Left renal pelvis (tissue), 4 donors: ENCODE measurements around the gene FAM170A. TPM values are rescaled to one million over a fixed set of nuclear protein-coding genes. Genes with fewer than 3 reads are reported as not detected.

Source experiments
- DNase-seq, 4 donors: peaks; one replicate each; pipeline ENCODE4 v3.0.0-alpha.2; 2013; ENCODE audit warnings: low read depth in 4 of 4, low spot score in 3 of 4
- polyA plus RNA-seq, 4 donors: library from polyadenylated mRNA; unstranded; fragments of 120-200 nt; gene quantifications; one replicate each; pipeline ENCODE4 v1.2.1, GENCODE V29; 2013; ENCODE audit not compliant: insufficient read length in 4 of 4

FAM170A gene, protein sequence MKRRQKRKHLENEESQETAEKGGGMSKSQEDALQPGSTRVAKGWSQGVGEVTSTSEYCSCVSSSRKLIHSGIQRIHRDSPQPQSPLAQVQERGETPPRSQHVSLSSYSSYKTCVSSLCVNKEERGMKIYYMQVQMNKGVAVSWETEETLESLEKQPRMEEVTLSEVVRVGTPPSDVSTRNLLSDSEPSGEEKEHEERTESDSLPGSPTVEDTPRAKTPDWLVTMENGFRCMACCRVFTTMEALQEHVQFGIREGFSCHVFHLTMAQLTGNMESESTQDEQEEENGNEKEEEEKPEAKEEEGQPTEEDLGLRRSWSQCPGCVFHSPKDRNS
- not detected for polyA plus RNA-seq

DNA sequence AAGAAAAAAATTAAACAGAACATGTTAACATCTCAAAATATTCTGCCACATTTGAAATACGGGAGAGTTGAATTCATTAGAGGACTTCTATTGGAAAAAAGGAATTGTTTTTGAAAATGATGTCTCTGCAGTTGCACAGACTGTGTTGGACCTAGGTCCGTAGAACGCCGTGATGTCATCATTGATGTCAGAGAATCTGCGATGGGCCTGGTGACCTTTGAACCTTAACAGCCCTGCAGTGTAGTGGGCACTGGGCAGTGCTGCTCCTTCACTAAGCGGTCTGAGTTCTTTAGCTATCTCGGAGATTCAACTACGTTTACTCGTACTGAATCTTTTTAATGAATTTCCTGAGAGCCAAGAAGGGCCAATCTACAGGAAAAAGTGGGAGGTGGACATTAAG is at the start of gene FAM170A:
Gene FAM170A, plus strand, starts transcription at position 220 of the 400 bp plus-strand sequence. CDS start 211 bp downstream, outside the sequence.
- no peak for DNase-seq

DNA sequence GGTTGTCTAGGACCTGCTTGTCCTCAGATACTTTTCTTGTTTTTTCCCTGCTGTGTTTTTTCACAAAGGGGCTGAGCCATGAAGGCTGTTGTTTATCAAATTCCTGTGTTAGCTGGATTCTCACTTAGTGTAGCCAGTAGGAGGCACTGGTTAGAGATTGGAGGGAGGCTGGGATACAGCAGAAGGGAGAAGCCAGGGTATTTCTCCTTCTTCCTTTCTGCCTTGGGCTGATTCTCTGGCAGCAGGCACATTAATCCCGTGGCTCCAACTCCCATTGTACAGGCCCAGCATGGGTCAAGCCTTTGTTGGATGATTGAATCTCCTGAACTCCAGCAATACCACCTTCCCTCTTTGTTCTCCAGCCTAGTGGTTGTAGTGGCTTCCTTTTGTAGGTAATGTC is 46.4 kb upstream of the FAM170A start:
- no peak for DNase-seq

DNA sequence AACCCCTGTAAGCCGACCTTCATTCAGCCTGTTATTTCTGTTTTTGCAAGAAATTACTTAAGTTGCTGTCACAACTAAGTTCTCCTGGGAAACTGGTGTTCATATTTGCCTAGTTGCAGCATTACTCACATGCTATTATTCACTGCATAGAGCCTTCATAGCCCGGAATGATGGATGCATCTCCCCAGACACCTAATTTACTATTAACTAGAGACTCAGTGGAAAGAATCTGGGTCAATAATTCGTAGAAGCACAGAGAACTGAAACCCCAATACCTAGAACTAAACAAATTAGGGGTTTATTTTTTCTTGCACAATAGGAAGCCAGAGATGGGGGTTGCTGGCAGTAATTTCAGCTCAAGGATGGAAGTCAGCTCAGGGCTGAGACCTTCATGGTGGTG is 45.7 kb upstream of the FAM170A start:
- DNase-seq: no peak

DNA sequence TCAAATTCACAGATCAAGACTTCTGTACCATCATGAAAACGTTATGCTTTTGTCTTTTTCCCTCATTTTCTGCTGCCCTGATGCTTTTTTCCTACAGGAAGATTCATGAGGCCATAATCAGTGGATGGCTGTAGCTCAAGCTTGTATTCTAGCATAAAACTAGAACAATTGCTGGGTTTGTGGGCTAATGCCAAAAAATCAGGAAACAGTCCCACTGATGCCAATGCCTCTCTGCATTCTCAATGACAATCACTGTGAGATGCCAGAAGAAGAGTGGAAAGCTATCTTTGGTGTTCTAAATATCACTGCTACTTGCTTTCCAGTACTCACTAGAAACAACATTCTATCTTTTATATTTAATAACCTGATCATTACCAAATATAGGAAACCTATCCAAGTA is 33.3 kb upstream of the FAM170A start:
- DNase-seq: no peak

DNA sequence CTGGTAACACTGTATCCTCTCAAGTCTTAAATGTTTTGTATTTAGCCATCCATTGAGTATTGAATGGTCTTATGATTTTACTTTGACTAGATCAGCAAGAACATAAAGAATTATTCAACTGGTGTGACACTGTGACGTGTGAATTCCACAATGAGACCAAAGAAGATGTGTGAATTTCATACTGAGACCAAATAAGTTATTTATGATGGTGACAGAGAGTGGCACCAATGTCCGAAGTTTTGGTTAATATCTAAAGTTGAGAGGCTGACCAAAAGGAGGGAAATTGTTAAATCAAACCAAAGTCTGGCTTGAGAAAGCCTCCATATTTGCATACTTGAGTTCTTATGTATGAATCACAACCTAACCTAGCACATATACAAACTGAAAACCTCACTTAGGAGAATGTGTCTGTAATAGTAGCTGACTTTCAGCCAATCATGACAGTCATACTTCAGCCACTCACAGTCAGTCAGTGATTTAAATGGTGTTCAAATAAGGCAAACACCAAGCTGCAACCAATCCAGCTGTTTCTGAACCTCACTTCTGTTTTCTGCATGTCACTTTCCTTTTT is 31.5 kb upstream of the FAM170A start:
- DNase-seq: no peak

DNA sequence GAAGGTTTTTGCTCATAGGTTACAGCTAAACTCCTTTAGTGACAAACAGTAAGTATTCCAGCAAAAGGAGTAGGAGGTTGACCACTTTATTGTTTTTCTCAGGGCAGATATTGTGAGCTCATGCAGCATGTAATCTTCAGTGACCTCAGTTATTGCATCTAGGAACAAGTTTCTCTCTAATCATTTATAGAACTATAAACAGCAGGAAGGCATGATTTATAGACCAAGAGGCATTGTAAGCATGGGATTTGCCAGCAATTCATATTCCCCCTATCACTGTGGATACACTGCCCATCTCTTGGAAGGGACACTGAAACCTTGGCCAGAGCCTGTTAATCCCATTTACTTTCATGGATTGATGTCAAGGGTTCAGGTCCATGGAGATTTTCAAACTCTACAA is 15.4 kb upstream of the FAM170A start:
- no peak for DNase-seq

DNA sequence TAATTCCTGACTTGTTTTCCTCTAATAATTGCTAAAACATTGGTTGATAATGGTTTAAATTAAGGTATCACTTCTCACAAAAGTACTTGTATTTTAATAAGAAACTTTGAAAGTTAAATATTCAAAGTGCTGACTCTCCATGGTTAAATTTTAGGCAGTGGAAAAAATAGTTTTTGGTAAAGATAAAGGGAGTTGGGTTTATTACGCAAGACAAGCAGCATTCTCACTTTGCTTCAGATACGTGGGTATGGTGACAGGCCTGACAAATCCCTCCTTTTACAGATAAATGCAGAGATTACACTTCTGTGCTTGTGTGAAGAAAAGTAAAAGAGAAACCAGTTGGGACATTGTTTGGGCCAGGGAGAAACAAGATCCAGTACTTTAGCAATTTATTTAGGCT is 14.5 kb upstream of the FAM170A start:
- DNase-seq: no peak

DNA sequence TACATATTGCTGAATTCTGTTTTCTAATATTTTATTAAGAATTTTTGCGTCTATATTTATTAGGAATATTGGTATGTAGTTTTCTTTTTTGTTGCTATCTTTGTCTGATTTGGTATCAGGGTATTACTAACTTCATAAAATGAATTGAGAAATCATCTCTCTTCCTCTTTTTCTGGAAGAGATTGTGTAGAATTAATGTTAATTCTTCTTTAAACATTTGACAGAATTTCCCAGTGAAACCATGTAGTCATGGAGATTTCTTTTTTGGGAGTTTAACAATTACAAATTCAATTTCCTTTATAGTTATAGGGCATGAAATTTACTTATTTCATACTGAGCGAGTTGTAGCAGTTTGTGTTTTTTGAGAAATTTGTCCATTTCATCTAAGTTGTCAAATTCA is 3.3 kb upstream of the FAM170A start:
- DNase-seq: no peak

DNA sequence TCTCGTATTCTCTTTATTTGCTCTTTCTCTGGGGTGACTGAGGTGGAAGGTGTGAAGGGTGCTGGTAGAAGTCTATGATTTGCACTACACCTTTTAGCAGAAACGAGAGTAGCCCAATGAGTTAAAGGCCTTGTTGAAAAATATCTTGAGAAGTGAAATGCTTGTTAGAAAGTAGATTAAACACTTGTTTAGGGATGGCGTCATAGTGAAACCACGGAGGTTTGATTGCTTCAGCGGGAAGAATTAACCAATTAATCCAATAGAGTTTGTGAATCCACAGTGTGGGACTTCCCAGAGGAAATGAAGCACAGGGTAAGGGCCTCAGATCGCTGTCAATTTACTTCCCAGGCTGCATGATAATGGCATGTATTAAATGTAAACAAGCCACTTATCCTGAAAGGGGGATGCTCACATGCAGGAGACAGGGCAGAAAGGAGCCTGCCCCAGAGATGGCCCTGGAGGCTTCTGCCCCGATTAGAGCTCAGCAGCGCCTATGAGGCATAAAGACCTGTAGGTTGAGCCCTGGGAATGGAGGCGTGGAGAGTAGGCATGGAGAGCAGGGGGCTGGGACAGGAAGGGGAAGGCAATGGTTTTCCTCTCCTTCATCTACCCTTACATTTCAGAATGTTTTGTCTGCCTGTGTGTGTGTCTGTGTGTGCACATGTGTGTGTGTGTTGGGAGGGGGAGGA is 1.5 kb downstream of the FAM170A start:
- DNase-seq: no peak

DNA sequence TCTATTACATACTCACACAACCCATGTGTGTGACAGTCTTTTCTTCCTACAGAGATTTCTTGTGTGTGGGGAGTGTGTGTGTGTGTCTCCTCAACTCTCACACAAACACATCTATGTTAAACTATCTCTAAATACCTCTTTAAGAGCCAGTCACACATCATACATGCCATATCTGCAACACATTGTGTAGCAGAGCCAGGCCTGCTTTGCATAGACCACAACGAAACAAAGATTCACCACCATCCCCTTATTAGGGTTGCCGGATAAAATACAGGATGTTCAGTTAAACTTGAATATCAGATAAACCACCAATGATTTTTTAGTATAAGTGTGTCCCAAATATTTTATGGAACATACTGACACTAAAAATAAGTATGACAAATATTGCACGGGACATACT is 2.3 kb downstream of the FAM170A start:
- no peak for DNase-seq

DNA sequence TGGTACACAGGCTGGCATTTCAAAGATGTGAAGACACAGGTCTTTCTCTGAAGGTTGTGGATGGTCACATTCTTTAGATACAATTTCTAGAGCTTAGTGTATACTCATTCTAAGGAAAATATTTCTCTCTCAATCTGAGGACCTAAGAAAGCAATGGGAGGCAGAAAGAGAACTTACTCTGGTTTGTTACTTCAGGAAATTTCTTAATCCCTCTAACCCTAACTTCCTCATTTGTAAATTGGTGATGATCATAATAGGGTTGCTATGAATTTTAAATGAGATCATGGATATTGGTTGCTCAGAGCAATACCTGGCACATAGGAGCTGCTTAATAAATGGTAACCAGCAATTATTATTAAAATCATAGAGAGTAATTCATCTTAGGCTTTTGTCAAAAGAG is 22.1 kb downstream of the FAM170A start:
- DNase-seq: no peak

DNA sequence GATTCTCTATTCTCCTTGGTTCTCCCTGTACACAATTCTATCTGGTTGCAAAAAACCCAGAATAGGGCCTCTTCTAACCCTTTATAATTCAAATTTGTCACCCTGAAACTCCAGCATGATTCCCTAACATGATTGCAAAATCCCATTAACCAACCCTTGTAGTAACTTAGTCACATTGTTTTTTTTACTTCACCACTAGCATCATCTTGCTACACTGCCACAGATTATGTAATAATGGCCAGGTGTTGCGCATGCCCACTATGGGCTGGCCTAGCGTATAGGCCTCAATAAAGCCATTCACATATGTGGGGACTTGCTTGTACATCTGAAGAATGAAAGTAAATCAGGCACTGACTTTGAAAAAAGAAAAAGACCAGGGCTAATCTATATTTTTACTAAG is 25.7 kb downstream of the FAM170A start:
- no peak for DNase-seq

DNA sequence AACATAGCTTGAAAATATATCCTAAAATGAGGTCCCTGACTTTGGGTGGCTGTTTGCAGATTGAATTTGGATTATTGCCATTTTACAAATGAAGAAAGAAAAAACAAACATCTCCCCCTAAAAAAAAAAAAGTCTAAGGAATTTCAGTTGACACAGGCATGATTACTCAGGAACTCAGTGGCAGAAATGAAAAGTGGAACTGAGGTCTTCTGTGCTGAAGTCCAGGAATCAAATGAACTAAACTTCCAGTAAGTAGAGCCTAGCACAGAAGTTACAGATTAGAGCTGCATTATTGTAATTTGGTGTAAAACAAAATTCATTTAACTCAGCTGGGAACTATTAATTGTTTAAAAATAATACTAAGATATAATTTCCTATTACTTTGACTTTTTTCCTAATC is 26.7 kb downstream of the FAM170A start:
- no peak for DNase-seq

DNA sequence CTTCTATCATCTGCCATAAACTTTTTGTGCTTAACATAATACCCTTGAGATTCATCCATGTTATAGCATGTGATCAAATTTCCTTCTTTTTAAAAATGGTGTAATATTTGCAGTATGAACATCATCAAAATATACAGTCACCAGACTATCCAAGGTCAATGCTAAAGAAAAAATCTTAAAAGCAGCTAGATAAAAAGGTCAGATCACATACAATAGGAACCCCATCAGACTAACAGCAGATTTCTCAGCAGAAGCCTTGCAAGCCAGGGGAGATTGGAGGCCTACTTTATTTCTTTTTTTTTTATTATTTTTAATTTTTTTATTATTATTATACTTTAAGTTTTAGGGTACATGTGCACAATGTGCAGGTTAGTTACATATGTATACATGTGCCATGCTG is 37.2 kb downstream of the FAM170A start:
- no peak for DNase-seq

DNA sequence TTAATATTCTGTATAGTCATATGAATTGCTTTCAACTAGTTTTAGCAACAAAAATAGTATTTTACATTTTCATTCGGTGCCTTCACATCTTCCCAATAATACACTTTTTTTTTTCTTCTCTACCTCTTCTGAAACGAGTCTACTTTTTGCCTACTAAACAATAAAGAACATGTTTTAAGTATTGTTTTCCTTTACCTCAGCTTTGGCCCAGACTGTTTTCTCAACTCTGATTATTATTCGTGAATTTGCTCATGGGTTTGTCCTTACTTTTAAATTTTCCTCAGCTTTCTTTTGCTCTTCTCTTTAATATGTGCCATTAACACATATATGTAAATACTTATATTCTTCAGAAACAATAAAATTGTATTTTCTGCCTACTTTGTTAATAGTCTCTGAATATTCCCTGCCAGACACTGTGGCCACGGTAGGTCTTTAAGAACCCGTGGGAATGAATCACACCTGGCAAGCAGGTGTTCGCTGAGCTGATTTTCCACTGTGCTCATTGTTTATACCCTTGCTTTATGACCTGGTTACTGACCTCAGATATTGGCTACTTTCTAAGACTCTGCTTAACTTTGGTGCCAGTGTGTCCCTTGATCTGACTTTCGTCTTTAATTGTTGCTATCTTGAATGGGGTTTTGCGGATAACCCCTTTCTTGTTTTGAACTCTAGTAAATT is 49.1 kb downstream of the FAM170A start:
- DNase-seq: no peak

DNA sequence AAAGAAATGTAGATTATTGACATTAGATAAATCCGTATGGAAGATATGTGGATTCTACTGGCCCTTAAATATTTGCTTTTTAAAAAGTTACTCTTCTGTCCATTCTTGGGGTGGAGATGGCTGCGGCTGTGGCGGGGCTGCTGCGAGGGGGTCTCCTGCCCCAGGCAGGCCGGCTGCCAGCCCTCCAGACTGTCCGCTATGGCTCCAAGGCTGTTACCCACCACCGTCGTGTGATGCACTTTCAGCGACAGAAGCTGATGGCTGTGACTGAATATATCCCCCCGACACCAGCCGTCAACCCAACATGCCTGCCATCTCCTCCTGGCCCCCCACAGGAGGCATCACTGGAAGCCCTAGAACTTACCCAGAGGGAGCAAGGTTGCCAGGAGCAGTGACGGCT is 50.7 kb downstream of the FAM170A start:
- DNase-seq: no peak

DNA sequence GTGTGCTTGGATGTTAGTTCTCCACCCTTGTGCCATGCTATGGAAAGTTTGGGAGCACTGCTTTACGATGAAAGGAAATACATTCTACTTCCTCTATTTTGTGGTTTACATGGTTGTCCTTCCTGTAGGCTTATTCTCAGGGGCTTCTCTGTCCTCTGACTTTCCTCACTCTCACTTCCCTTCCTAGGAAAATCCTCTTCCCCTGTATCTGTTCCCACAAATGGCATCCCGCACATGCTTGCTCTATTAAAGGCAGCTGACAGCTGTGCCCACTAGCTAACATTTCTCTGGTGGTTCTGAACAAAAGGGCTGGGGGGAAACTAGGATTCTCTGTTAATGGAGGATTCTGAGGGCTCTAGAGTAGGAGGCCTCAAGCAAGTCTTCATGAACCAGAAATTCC is 52.4 kb downstream of the FAM170A start:
- DNase-seq: no peak

DNA sequence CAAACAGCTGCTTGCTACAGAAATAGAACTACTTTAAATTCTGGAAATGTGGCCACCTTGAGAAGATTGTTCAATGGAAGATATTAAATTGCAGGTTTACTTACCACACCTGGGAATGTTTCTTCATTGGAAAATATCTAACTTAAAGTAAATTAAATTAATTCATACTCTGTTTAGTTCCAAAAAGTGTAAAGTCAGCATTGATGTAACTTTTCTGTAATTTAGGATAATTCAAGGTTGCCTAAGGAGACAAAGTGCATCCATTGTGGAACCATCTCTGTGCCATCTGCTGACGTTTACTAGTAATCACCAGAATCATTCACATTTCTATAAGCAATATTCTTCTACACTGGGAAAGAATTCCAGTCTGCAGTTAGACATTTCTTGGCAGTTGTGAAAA is 53.0 kb downstream of the FAM170A start:
- DNase-seq: no peak
